WTC11 (cell line): ENCODE data around the gene ZFR.

ENCODE experiments used
- CTCF ChIP-seq: fragments of 200-600 bp; IDR thresholded peaks from 2 replicates; pipeline ENCODE4 v1.8.0; 2022; ENCODE audit warnings: antibody characterized with exemption
- E2F4 ChIP-seq: sonication (generic); formaldehyde crosslinking; IDR thresholded peaks from 2 replicates; pipeline ENCODE4 v1.8.1; 2022; ENCODE audit warnings: low read depth, mild to moderate bottlenecking, moderate library complexity, missing genetic modification reagents, borderline replicate concordance
- E2F5 ChIP-seq: sonication (generic); formaldehyde crosslinking; IDR thresholded peaks from 2 replicates; pipeline ENCODE4 v1.8.1; 2022; ENCODE audit warnings: mild to moderate bottlenecking, moderate library complexity, missing genetic modification reagents
- FOXP1 ChIP-seq: sonication (generic); formaldehyde crosslinking; IDR thresholded peaks from 2 replicates; pipeline ENCODE4 v1.8.0; 2022; ENCODE audit warnings: missing genetic modification reagents, mild to moderate bottlenecking, moderate library complexity, borderline replicate concordance
- MXD4 ChIP-seq: fragments of 250-450 bp; sonication (Bioruptor Pico); IDR thresholded peaks from 2 replicates; pipeline ENCODE4 v1.8.0; 2021; ENCODE audit warnings: mild to moderate bottlenecking, moderate library complexity, borderline replicate concordance
- NFE2L1 ChIP-seq: sonication (generic); formaldehyde crosslinking; IDR thresholded peaks from 2 replicates; pipeline ENCODE4 v1.8.1; 2023; ENCODE audit warnings: missing genetic modification reagents
- PRDM15 ChIP-seq: sonication (generic); formaldehyde crosslinking; IDR thresholded peaks from 2 replicates; pipeline ENCODE4 v1.8.0; 2022; ENCODE audit warnings: missing genetic modification reagents
- TF ChIP-seq, protein P1 (sequence below): sonication (generic); formaldehyde crosslinking; IDR thresholded peaks from 2 replicates; pipeline ENCODE4 v1.8.0; 2023; ENCODE audit warnings: mild to moderate bottlenecking, missing genetic modification reagents

DNA sequence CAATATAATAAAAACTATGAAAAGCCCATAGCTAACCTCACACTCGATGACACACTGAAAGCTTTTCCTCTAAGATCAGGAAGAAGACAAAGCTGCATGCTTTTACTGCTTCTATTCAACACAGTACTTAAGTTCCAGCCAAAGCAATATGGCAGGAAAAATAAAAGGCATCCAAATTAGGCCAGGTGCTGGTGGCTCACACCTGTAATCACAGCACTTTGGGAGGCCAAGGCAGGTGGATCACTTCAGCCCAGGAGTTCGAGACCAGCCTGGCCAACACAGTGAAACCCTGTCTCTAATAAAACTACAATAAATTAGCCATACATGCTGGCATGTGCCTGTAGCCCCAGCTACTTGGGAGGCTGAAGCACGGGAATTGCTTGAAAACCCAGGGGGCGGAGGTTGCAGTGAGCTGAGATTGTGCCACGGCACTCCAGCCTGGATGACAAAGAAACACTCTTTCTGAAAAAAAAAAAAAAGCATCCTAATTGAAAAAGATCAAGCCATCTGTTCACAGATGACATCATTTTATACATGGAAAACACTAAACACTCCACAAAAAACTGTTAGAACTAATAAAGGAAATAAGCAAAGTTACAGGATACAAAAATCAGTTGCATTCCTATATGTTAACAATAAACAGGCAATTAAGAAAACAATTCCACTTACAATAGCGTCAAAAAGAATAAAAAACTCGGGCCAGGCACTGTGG is 17.9 kb downstream of the ZFR start:
- TF ChIP-seq CTCF (no peak), PRDM15 (CRISPR knock-in tag) (no peak), E2F4 (CRISPR knock-in tag) (no peak), FOXP1 (CRISPR knock-in tag) (no peak), NFE2L1 (no peak), MXD4 (CRISPR knock-in tag) (no peak), E2F5 (no peak)
- TF ChIP-seq, protein P1, sequence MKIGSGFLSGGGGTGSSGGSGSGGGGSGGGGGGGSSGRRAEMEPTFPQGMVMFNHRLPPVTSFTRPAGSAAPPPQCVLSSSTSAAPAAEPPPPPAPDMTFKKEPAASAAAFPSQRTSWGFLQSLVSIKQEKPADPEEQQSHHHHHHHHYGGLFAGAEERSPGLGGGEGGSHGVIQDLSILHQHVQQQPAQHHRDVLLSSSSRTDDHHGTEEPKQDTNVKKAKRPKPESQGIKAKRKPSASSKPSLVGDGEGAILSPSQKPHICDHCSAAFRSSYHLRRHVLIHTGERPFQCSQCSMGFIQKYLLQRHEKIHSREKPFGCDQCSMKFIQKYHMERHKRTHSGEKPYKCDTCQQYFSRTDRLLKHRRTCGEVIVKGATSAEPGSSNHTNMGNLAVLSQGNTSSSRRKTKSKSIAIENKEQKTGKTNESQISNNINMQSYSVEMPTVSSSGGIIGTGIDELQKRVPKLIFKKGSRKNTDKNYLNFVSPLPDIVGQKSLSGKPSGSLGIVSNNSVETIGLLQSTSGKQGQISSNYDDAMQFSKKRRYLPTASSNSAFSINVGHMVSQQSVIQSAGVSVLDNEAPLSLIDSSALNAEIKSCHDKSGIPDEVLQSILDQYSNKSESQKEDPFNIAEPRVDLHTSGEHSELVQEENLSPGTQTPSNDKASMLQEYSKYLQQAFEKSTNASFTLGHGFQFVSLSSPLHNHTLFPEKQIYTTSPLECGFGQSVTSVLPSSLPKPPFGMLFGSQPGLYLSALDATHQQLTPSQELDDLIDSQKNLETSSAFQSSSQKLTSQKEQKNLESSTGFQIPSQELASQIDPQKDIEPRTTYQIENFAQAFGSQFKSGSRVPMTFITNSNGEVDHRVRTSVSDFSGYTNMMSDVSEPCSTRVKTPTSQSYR (CRISPR knock-in tag), result no peak
